Fibroblast of the aortic adventitia (primary cell): ENCODE data around the gene PRICKLE2. TPM values are rescaled to one million over a fixed set of nuclear protein-coding genes. Genes with fewer than 3 reads are reported as not detected.

Experiments
- DNase-seq: peaks from one replicate; pipeline ENCODE4 v3.0.0-alpha.2; 2010; ENCODE audit warnings: low read depth
- H3K4me3 ChIP-seq: 2 replicates; pipeline ENCODE4 v1.5.1; 2011; ENCODE audit warnings: low read depth, mild to moderate bottlenecking, control low read depth, low read length, moderate library complexity
- total RNA-seq: library from RNA; depleted of rRNA; stranded (reverse); fragments of >200 nt; gene quantifications from 2 replicates; pipeline ENCODE4 v1.2.3, GENCODE V29; 2012; ENCODE audit warnings: low replicate concordance
- TF ChIP-seq, protein P1 (sequence below): IDR thresholded peaks from 2 replicates; pipeline ENCODE4 v1.5.1; 2011; ENCODE audit warnings: mild to moderate bottlenecking, low read length, control low read depth, inconsistent platforms; ENCODE audit not compliant: insufficient read depth

PRICKLE2 gene
- total RNA-seq, 1 donor: 22.0 TPM

GRCh38 chr3:64129106-64129505 lies 96.2 kb downstream of the PRICKLE2 start:
- TF ChIP-seq, protein P1, sequence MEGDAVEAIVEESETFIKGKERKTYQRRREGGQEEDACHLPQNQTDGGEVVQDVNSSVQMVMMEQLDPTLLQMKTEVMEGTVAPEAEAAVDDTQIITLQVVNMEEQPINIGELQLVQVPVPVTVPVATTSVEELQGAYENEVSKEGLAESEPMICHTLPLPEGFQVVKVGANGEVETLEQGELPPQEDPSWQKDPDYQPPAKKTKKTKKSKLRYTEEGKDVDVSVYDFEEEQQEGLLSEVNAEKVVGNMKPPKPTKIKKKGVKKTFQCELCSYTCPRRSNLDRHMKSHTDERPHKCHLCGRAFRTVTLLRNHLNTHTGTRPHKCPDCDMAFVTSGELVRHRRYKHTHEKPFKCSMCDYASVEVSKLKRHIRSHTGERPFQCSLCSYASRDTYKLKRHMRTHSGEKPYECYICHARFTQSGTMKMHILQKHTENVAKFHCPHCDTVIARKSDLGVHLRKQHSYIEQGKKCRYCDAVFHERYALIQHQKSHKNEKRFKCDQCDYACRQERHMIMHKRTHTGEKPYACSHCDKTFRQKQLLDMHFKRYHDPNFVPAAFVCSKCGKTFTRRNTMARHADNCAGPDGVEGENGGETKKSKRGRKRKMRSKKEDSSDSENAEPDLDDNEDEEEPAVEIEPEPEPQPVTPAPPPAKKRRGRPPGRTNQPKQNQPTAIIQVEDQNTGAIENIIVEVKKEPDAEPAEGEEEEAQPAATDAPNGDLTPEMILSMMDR: no peak
- no peak for DNase-seq
- no peak overlapping the region for H3K4me3 ChIP-seq

GRCh38 chr3:64125561-64125960 lies 99.7 kb downstream of the PRICKLE2 start:
- no peak for DNase-seq
- TF ChIP-seq, protein P1: no peak
- H3K4me3 ChIP-seq: no peak overlapping the region

GRCh38 chr3:64123931-64124330 lies 101.3 kb downstream of the PRICKLE2 start:
- DNase-seq: no peak
- TF ChIP-seq, protein P1: no peak
- no peak overlapping the region for H3K4me3 ChIP-seq

DNA sequence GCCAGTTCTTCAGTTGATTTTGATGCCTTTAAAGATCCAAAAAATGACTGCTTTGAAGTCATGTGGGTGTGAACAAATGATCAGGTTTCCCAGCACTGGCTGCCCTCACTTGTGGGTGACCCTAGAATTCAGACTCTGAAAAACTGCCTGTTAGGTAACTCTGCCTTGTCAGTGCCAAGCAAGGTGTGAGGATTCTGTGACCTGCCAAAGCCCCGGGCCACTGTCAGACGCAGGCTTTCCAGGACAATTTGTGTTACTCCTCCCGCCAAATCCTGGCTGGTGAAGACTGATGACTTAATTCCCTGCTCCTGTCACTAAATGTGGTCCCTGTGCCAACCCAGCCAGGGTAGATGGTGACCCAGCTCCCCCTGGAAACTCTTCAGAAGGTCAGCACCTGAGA lies 102.8 kb downstream of the PRICKLE2 start:
- H3K4me3 ChIP-seq: no peak overlapping the region
- TF ChIP-seq, protein P1: no peak
- no peak for DNase-seq

DNA sequence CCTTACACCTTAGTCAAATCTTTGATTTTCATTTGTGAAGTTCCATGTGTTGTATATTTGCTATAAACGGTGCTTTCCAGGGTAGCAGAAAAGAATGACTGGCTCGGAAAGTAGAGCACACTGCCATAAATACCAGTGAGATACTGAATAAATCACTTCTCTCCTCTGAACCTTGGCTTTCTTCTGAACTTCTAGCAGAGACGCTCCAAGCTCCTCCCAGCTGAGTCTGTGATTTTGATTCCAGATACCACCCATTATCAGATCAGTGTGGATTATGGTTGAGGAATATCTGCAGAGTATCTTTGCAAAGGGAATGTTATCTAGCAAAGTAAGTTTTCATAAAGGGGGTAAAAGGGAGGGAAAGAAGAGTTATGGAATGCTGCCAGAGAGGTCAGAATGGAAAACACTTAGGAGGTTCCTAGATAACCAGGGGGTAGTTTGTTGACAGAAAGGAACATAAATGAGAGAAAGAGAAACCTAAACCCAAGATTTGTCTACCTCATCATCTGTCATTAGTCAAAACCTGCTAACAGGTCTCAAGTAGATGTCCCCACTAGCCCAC lies 103.4 kb downstream of the PRICKLE2 start:
- peak; percentile 51 for DNase-seq
- TF ChIP-seq, protein P1: no peak
- no peak overlapping the region for H3K4me3 ChIP-seq

DNA sequence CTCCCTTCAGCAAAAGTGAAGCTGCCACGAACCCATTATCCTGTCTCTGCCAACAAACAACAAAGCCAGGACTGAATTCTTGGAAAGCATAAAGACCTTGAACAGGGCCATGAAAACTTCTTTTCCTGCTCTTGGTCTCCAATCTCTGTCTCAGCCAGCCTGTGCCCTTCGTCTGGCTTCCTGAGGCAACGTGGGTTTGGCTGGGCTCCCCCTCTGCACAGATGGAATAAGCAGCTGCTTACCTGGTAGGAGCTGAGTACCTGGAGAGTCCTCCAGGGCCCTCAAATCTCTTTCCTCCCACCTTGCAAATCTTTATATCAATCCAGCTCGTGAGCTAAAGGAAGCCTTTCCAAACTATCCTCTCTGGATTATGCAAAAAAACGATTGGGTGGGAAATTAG lies 104.4 kb downstream of the PRICKLE2 start:
- DNase-seq: no peak
- TF ChIP-seq, protein P1: no peak
- no peak overlapping the region for H3K4me3 ChIP-seq

GRCh38 chr3:64117483-64117882 lies 107.8 kb downstream of the PRICKLE2 start:
- TF ChIP-seq, protein P1: no peak
- DNase-seq: no peak
- H3K4me3 ChIP-seq: no peak overlapping the region
